ENCODE data around the gene PDE9A. TPM values are rescaled to one million over a fixed set of nuclear protein-coding genes. Genes with fewer than 3 reads are reported as not detected.

The PDE9A gene
- total and polyA plus RNA-seq, 3 donors from 2014 or later = 5.7 to 6.4 (median 6.3) TPM

- intact Hi-C loops (cut with DNase I; ENCODE audit: low total_unique reads) = no loop called here
- Histone ChIP-seq H3K9me3 (no peaks in the 10 kb centered on the region), H3K4me1 (no peaks in the 10 kb centered on the region), H3K27ac (no peak overlapping the region), H3K27me3 (no peaks in the 10 kb centered on the region), H3K36me3 (ENCODE audit: low read depth, missing control alignments) (no peaks in the 10 kb centered on the region), H3K4me3 (no peak overlapping the region)
- 67 to 92% methylated on average over 1 to 2 of the region's 2 CpGs for WGBS, 2 donors
- TF ChIP-seq CTCF (IDR thresholded peaks at IDR 0.05) (no peak), POLR2A (IDR thresholded peaks at IDR 0.05) (no peak)
- DNase-seq = peak; percentile 87
These were observed 43.6 kb upstream of the PDE9A start for GRCh38 chr21:42609811-42610210.

- Histone ChIP-seq H3K9me3 (no peaks in the 10 kb centered on the region), H3K27ac (no peak overlapping the region), H3K4me3 (no peak overlapping the region), H3K36me3 (ENCODE audit: low read depth, missing control alignments) (no peaks in the 10 kb centered on the region), H3K27me3 (no peaks in the 10 kb centered on the region), H3K4me1 (no peaks in the 10 kb centered on the region)
- 88 to 96% methylated on average over 3 of the region's 3 CpGs for WGBS, 2 donors
- intact Hi-C loops (cut with DNase I; ENCODE audit: low total_unique reads) = no loop called here
- DNase-seq = no peak
- TF ChIP-seq CTCF (IDR thresholded peaks at IDR 0.05) (no peak), POLR2A (IDR thresholded peaks at IDR 0.05) (no peak)
These were observed 41.6 kb upstream of the PDE9A start for GRCh38 chr21:42611852-42612251.

GRCh38 chr21:42612390-42612789, 41.0 kb upstream of the PDE9A start:
- no peaks in the 10 kb centered on the region for H3K9me3 ChIP-seq
- TF ChIP-seq POLR2A (IDR thresholded peaks at IDR 0.05) = no peak
- no peak for TF ChIP-seq CTCF (IDR thresholded peaks at IDR 0.05)
- H3K4me1 ChIP-seq = no peaks in the 10 kb centered on the region
- no peak for DNase-seq
- H3K27me3 ChIP-seq = no peaks in the 10 kb centered on the region
- H3K4me3 ChIP-seq = no peak overlapping the region
- WGBS, 2 donors = 85 to 98% methylated on average over 1 of the region's 1 CpG
- intact Hi-C loops (cut with DNase I; ENCODE audit: low total_unique reads) = no loop called here
- no peak overlapping the region for H3K27ac ChIP-seq
- H3K36me3 ChIP-seq (ENCODE audit: low read depth, missing control alignments) = no peaks in the 10 kb centered on the region

GRCh38 chr21:42613756-42614155, 39.7 kb upstream of the PDE9A start:
- DNase-seq = no peak
- no peaks in the 10 kb centered on the region for H3K4me1 ChIP-seq
- H3K9me3 ChIP-seq = no peaks in the 10 kb centered on the region
- no peaks in the 10 kb centered on the region for H3K36me3 ChIP-seq (ENCODE audit: low read depth, missing control alignments)
- H3K27me3 ChIP-seq = no peaks in the 10 kb centered on the region
- 93 to 95% methylated on average over 5 of the region's 5 CpGs for WGBS, 2 donors
- intact Hi-C loops (cut with DNase I; ENCODE audit: low total_unique reads) = no loop called here
- no peak for TF ChIP-seq POLR2A (IDR thresholded peaks at IDR 0.05)
- TF ChIP-seq CTCF (IDR thresholded peaks at IDR 0.05) = no peak
- no peak overlapping the region for H3K27ac ChIP-seq
- no peak overlapping the region for H3K4me3 ChIP-seq

- intact Hi-C loops (cut with DNase I; ENCODE audit: low total_unique reads) = no loop called here
- no peak overlapping the region for H3K27ac ChIP-seq
These were observed 39.0 kb upstream of the PDE9A start for GRCh38 chr21:42614396-42614795.

More at GRCh38 chr21:42614396-42614795, 39.0 kb upstream of the PDE9A start:
- DNase-seq = no peak
- TF ChIP-seq POLR2A (IDR thresholded peaks at IDR 0.05) = no peak
- no peak for TF ChIP-seq CTCF (IDR thresholded peaks at IDR 0.05)
- H3K36me3 ChIP-seq (ENCODE audit: low read depth, missing control alignments) = no peaks in the 10 kb centered on the region
- 56 to 68% methylated on average over 9 of the region's 9 CpGs for WGBS, 2 donors
- no peaks in the 10 kb centered on the region for H3K9me3 ChIP-seq
- no peak overlapping the region for H3K4me3 ChIP-seq
- no peaks in the 10 kb centered on the region for H3K27me3 ChIP-seq
- no peaks in the 10 kb centered on the region for H3K4me1 ChIP-seq

Data from testis (tissue), 3 donors.